Subcutaneous adipose tissue (tissue), 4 donors: Measurements from ENCODE around the gene ALG2. TPM values are rescaled to one million over a fixed set of nuclear protein-coding genes. Genes with fewer than 3 reads are reported as not detected.

Source experiments
- total RNA-seq, 4 donors: library from RNA; depleted of rRNA; stranded (reverse); fragments of >200 nt; gene quantifications; one replicate each; pipeline ENCODE4 v1.1.0, GENCODE V29; 2016
- TF ChIP-seq, protein P1 (sequence below): fragments of 450-650 bp; IDR thresholded peaks from one replicate; pipeline ENCODE4 v1.5.1; 2016; ENCODE audit warnings: low read depth, mild to moderate bottlenecking, control low read depth, antibody characterized with exemption, moderate library complexity

The ALG2 gene
- total RNA-seq, 4 donors from 2014 or later = 17.0 to 39.1 (median 22.4) TPM

DNA sequence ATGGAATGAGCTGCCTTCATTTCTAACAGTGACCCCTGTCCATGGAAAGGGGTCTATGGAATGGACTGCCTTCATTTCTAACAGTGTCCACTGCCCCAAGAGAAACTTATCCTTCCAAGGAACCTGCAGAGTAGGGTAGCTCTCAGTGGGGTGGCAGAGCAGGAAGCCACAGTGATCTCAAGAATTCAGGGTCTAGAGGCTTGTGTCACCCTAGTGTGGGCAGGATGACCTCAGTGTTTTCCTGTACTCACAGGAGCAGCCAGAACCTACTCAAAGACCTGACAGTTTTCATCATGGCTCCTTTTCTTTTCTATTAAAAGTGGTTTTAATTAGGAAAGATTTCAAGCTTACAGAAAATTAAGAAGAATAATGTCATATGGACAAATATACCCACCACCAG is 27.9 kb upstream of the ALG2 start:
- TF ChIP-seq, protein P1, sequence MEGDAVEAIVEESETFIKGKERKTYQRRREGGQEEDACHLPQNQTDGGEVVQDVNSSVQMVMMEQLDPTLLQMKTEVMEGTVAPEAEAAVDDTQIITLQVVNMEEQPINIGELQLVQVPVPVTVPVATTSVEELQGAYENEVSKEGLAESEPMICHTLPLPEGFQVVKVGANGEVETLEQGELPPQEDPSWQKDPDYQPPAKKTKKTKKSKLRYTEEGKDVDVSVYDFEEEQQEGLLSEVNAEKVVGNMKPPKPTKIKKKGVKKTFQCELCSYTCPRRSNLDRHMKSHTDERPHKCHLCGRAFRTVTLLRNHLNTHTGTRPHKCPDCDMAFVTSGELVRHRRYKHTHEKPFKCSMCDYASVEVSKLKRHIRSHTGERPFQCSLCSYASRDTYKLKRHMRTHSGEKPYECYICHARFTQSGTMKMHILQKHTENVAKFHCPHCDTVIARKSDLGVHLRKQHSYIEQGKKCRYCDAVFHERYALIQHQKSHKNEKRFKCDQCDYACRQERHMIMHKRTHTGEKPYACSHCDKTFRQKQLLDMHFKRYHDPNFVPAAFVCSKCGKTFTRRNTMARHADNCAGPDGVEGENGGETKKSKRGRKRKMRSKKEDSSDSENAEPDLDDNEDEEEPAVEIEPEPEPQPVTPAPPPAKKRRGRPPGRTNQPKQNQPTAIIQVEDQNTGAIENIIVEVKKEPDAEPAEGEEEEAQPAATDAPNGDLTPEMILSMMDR = no peak

DNA sequence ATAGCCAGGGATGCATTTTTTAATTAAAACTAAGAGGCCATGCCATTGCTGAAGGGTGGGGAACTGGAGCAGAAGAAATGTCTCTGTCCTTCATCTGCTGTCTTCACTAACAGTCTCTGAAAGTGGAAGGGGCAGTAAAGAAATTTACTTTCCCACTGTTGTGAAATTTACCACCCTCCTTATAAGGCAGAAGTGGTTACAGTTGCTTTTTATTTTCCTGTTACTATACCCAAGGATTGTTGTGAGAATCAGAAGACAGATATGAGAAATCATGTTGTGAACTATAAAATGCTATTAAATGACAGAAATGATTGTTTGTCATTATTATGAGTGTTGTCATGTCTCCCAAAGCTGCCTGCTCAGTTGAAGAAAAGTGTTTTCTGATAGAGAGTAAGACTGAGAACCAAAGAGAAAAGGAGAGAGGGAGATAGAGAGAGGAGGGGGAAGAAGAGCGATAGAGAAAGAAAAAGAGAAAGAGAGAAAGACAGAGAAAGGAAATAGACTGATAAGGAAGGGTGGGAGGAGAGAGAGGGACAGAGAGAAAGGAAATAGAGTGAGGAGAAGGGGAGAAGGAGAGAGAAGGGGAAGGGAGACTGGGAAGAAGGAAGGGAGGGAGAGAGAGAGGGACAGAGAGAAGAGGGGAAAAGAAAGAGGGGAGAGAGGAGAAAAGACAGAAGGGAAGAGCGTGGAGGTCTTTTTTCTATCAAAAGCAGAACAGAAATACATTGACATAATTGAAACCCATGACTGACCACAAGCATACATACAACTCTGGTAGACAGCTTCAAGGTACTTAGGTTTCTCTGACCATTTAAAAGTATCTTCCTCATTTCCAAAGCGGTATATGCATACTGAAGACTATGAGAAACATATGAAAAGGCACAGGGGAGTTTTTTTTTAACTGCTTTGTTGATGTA is 22.9 kb upstream of the ALG2 start:
- TF ChIP-seq, protein P1 = no peak

DNA sequence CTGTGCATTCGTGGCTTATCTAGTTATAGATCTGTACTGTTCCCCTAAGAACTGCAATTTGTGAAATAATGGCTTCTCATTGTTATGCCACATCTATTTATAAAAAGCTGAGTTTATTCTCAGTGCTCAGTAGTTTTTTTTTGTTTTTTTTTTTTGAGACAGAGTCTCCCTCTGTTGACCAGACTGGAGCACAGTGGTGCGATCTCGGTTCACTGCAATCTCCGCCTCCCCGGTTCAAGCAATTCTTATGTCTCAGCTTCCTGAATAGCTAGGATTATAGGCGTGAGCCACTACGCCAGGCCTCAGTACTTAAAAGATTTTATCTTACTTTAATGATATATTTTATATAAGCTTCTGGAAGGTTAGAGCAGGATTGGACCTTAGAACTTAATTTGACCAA is 19.4 kb upstream of the ALG2 start:
- TF ChIP-seq, protein P1 = no peak

DNA sequence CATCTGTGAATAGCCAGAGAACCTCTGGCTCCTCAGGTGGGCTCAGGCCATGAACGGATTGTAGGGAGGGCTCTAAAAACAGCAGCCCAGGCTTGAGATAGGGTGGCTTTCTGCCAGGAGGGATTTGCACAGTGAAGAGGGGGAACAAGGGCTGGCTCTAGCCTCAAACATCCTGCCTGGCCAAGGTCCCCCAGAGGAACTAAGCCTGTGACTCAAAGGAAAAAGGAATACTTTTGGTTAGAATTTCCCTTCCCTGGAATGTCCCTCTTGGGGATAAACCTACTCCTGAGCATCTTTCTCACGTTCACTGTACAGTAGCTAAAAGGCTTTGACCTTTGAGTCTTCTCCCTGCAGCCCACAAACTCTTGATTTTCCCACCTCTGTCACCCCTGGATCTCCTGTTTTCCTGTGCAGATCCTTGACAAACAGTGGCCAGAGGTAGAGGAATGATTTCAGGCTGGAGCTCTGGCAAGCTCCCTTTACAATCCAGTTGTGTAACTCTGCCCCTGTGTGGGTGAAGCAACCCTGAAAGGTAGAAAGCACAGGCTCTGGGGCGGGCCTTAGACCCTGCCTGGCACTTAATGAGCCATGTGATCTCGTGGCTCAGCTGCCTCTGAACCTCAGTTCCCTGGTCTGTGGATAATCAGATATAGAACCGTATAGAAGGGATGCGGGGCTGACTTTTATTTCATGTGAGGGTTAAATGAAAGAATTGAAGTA is 17.8 kb upstream of the ALG2 start:
- TF ChIP-seq, protein P1 = no peak

DNA sequence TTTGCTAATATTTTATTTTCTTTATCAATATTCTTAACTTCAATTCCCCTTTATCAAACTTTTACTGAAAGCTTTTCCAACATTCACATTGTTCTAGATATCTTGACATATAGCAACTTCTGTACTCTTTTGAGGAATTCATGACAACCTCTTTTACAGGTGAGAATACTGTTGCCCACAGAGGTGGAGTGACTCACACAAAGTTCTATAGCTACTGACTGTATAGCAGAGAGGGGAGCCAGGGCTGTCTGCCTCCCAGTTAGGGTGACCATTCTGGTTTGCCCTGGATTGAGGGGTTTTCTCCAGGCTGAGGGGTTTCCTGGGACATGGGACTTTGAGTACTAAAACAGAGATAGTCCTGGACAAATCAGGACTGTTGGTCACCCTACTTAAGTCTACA is 16.6 kb upstream of the ALG2 start:
- TF ChIP-seq, protein P1 = no peak

DNA sequence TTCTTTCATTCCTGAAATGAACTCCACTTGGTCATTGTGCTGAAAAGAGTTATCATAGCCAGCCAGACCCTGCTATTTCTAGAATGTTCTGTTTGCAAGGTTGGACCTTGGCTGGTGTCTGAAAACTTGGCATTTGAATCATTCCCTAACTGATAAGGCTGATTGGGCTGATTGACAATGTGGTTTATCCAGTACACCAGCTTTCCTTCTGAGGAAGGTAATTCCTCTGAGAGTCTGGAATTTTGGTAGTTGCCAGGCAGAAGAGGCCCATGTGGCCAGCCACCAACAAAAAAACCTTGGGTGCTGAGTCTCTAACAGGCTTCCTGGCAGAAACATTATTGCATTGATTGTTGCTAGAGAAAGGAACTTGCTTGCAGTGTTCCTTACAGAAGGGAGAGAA is 15.6 kb upstream of the ALG2 start:
- TF ChIP-seq, protein P1 = no peak

DNA sequence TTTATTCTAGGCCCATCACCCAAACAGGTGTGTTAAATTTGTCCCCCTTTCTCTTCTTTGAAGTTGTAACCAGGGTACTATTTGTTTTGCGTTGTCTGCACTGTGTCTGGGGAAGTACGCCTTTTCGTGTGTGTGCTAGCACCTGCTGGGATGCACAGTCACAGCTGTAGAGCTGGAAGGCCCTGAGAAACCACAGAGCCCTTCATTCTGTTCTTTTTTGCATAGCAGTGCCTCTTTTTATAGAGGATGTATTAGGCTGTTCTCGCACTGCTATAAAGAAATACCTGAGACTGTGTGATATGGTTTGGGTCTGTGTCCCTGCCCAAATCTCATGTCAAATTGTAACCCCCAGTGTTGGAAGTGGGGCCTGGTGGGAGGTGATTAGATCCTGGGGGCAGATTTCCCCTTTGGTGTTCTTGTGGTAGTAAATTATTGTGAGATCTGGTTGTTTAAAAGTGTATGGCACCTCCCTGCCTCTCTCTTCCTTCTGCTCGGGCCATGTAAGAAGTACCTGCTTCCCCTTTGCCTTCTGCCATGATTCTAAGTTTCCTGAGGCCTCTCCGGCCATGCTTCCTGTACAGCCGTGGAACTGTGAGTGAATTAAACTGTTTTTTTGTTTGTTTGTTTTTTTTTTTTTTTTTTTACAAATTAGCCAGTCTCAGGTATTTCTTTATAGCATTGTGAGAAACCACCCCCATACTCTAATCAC is 14.3 kb upstream of the ALG2 start:
- TF ChIP-seq, protein P1 = no peak
